GM18519 (cell line): ENCODE results near the gene SENP2.

Experiments used
- ATAC-seq: cut with Tn5 transposase; IDR thresholded peaks from one replicate; pipeline ENCODE4 v1.9.1; 2021; ENCODE audit warnings: mild to moderate bottlenecking, moderate library complexity; ENCODE audit not compliant: unreplicated experiment, low FRiP score

The SENP2 gene

GRCh38 chr3:185667574-185667973 lies 81.5 kb downstream of the SENP2 start:
- ATAC-seq: no peak

DNA sequence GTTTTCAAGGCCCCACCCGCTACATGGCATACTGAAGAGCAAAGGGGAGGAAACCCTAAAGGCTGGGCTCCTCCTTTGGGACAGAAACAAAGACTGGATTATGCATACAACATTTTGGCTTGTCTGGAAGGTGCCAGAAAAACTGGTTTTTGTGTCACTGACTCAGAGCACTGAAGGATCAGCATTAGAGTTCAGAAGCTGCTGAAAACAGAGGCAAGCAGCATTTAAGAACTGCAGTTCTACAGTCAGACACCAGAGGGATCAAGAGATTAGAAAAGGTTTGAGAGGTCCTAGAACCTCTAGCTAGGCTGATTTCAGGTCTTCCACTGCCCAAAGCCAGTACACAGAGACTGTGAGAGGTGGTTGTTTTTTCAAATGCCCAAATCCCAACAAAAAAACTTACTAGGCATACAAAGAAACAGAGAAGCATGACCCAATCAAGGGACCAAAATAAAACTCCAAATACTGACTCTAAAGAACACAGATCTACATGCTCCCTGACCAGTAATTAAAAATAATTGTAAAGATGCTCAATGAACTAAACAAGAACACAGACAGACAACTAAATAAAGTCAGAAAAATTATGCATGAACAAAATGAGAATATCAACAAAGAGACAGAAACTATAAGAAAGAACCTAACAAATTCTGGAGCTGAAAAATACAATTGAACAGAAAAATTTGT lies 91.2 kb downstream of the SENP2 start:
- ATAC-seq: no peak

- ATAC-seq: no peak
Measured at GRCh38 chr3:185678027-185678426, 91.9 kb downstream of the SENP2 start.

DNA sequence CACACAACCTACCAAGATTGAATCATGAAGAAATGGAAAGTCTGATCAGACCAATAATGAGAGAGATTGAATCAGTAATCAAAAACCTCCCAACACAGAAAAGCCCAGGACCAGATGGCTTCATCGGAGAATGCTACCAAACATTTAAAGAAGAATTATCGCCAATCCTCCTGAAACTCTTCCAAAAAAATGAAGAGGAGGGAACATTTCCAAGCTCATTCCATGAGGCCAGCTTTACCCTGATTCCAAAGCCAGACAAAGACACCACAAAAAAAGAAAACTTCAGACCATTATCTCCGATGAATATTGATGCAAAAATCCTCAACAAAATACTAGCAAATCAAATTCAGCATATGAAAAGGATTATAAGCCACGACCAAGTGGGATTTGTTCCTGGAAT lies 94.1 kb downstream of the SENP2 start:
- no peak for ATAC-seq
